Measurements from ENCODE around the gene JAM2. TPM values are rescaled to one million over a fixed set of nuclear protein-coding genes. Genes with fewer than 3 reads are reported as not detected.

The JAM2 gene
- polyA plus RNA-seq, 3 donors = 0.01 TPM; not detected in 2

- Mint-ChIP-seq H3K4me1 (peaks cover 22% of the 10 kb centered on the region), H3K9me3 (peaks cover 0 to 9% (median 3%) of the 10 kb centered on the region in 7 donors), H3K36me3 (peaks cover 3 to 4% of the 10 kb centered on the region in 2 donors), H3K27ac (no peak overlapping the region), H3K27me3 (ENCODE audit: low read depth in 3 of 3) (peaks cover 36 to 44% (median 40%) of the 10 kb centered on the region in 3 donors), H3K4me3 (peak overlapping the region in 1 of 2 donors; percentile 86)
- Histone ChIP-seq H3K9me3 (replicated peaks in 1 of 2; ENCODE audit: control insufficient read depth in 1 of 2, insufficient read depth in 1 of 2, low read length in 2 of 2) (no peaks in the 10 kb centered on the region), H2AFZ (ENCODE audit: insufficient read depth, low read depth, low read length, poor library complexity, severe bottlenecking) (no peak overlapping the region), H3K4me3 (replicated peaks in 1 of 3; ENCODE audit: low read depth in 2 of 3, low read length in 3 of 3) (peak overlapping the region in 1 of 3 experiments; percentile 73), H3K4me2 (replicated peaks; ENCODE audit: extremely low read depth, low read length, poor library complexity, severe bottlenecking) (peak overlapping the region; percentile 88), H3K27ac (ENCODE audit: low read depth in 1 of 2, low read length in 2 of 2) (no peak overlapping the region), H4K20me1 (ENCODE audit: insufficient read depth, low read length) (no peaks in the 10 kb centered on the region), H3K27me3 (ENCODE audit: control insufficient read depth in 2 of 2, insufficient read depth in 2 of 2, low read length in 2 of 2) (peaks cover 18 to 30% of the 10 kb centered on the region in 2 donors), H3K9ac (ENCODE audit: insufficient read depth, low read length, poor library complexity, severe bottlenecking) (no peak overlapping the region), H3K4me1 (ENCODE audit: control insufficient read depth in 1 of 2, insufficient read depth in 2 of 2, low read length in 2 of 2) (peaks cover 20 to 21% of the 10 kb centered on the region in 2 donors), H3K79me2 (ENCODE audit: insufficient read depth, low read length) (no peaks in the 10 kb centered on the region), H3K36me3 (replicated peaks in 1 of 2; ENCODE audit: control insufficient read depth in 1 of 2, insufficient read depth in 2 of 2, low read length in 2 of 2) (no peaks in the 10 kb centered on the region)
- TF ChIP-seq CTCF (IDR thresholded peaks at IDR 0.05) = no peak
- WGBS (ENCODE audit: insufficient coverage) = 72% methylated on average over 4 of the region's 5 CpGs
- DNase-seq = no peak
- intact Hi-C loops (cut with micrococcal nuclease) = no loop called here
These were observed 1.0 kb upstream of the JAM2 start for GRCh38 chr21:25637851-25638659.

GRCh38 chr21:25639551-25640201, 618 bp downstream of the JAM2 start:
- Histone ChIP-seq H3K4me2 (replicated peaks; ENCODE audit: extremely low read depth, low read length, poor library complexity, severe bottlenecking) (peak overlapping the region; percentile 88), H3K9ac (ENCODE audit: insufficient read depth, low read length, poor library complexity, severe bottlenecking) (peak overlapping the region; percentile 44), H4K20me1 (ENCODE audit: insufficient read depth, low read length) (no peaks in the 10 kb centered on the region), H3K27ac (ENCODE audit: low read depth in 1 of 2, low read length in 2 of 2) (no peak overlapping the region), H3K9me3 (replicated peaks in 1 of 2; ENCODE audit: control insufficient read depth in 1 of 2, insufficient read depth in 1 of 2, low read length in 2 of 2) (no peaks in the 10 kb centered on the region), H2AFZ (ENCODE audit: insufficient read depth, low read depth, low read length, poor library complexity, severe bottlenecking) (peak overlapping the region; percentile 80), H3K27me3 (ENCODE audit: control insufficient read depth in 2 of 2, insufficient read depth in 2 of 2, low read length in 2 of 2) (peaks cover 18 to 30% of the 10 kb centered on the region in 2 donors), H3K4me1 (ENCODE audit: control insufficient read depth in 1 of 2, insufficient read depth in 2 of 2, low read length in 2 of 2) (peaks cover 20 to 21% of the 10 kb centered on the region in 2 donors), H3K36me3 (replicated peaks in 1 of 2; ENCODE audit: control insufficient read depth in 1 of 2, insufficient read depth in 2 of 2, low read length in 2 of 2) (no peaks in the 10 kb centered on the region), H3K4me3 (replicated peaks in 1 of 3; ENCODE audit: low read depth in 2 of 3, low read length in 3 of 3) (peak overlapping the region; percentile 41 to 73 (median 54)), H3K79me2 (ENCODE audit: insufficient read depth, low read length) (no peaks in the 10 kb centered on the region)
- Mint-ChIP-seq H3K27me3 (ENCODE audit: low read depth in 3 of 3) (peaks cover 36 to 44% (median 39%) of the 10 kb centered on the region in 3 donors), H3K36me3 (peaks cover 3 to 4% of the 10 kb centered on the region in 2 donors), H3K4me1 (peaks cover 22% of the 10 kb centered on the region), H3K27ac (no peak overlapping the region), H3K4me3 (peak overlapping the region; percentile 76 to 86), H3K9me3 (peaks cover 0 to 7% (median 3%) of the 10 kb centered on the region in 7 donors)
- no peak for TF ChIP-seq CTCF (IDR thresholded peaks at IDR 0.05)
- DNase-seq = peak in 1 of 3 donors; percentile 18
- 0% methylated on average over 36 of the region's 40 CpGs for WGBS (ENCODE audit: insufficient coverage)
- intact Hi-C loops (cut with micrococcal nuclease) = no loop called here
